ENCODE data around the gene CMC2.

- TF ChIP-seq TAF1 (IDR thresholded peaks at IDR 0.05; ENCODE audit: control insufficient read depth, extremely low read depth, insufficient read depth, low read length, severe bottlenecking) (no peak), RAD21 (CRISPR knock-in tag; conservative IDR thresholded peaks at IDR 0.05 in 1 of 2, IDR thresholded peaks at IDR 0.05 in 1 of 2) (no peak), POLR2AphosphoS5 (IDR thresholded peaks at IDR 0.05; ENCODE audit: control insufficient read depth, insufficient read depth, low read depth, low read length) (no peak)
Observed at GRCh38 chr16:81040842-81041241, 34.2 kb upstream of the CMC2 start.
